Esophagus muscularis mucosa (tissue), 4 donors: Measurements from ENCODE around the gene IFT57. TPM values are rescaled to one million over a fixed set of nuclear protein-coding genes. Genes with fewer than 3 reads are reported as not detected.

ENCODE experiments used
- DNase-seq: peaks from one replicate; pipeline ENCODE4 v3.0.0-alpha.2; 2017; ENCODE audit errors: extremely low spot score
- H3K27ac ChIP-seq, 4 donors: fragments of 200-600 bp; sonication (generic); replicated peaks in 1 of 4; 1 replicate in 3 of 4; 2 replicates in 1 of 4; pipeline ENCODE4 v1.5.1; 2016 to 2019; ENCODE audit warnings: mild to moderate bottlenecking in 1 of 4
- H3K27me3 ChIP-seq, 4 donors: fragments of 200-600 bp; sonication (generic); one replicate each; pipeline versions ENCODE4 v1.5.1 to v1.6.0; 2016 to 2019
- H3K36me3 ChIP-seq, 4 donors: fragments of 200-600 bp; sonication (generic); one replicate each; pipeline ENCODE4 v1.5.1; 2016 to 2019
- H3K4me1 ChIP-seq, 4 donors: fragments of 200-600 bp; sonication (generic); one replicate each; pipeline ENCODE4 v1.5.1; 2016 to 2019
- H3K4me3 ChIP-seq, 4 donors: fragments of 200-600 bp; sonication (generic); 1 replicate in 2 of 4; 2 replicates in 2 of 4; pipeline ENCODE4 v1.5.1; 2016 to 2019; ENCODE audit warnings: mild to moderate bottlenecking in 4 of 4, moderate library complexity in 1 of 4
- H3K9me3 ChIP-seq, 4 donors: fragments of 200-600 bp; sonication (generic); 1 replicate in 3 of 4; 2 replicates in 1 of 4; pipeline ENCODE4 v1.5.1; 2016 to 2019
- CTCF ChIP-seq, 3 experiments: fragments of 200-600 bp in 2 of 3; fragments of 450-650 bp in 1 of 3; sonication (generic) in 2 of 3; IDR thresholded peaks; one replicate each; pipeline ENCODE4 v1.5.1; 2017 to 2019; ENCODE audit warnings: antibody characterized with exemption in 3 of 3, mild to moderate bottlenecking in 2 of 3, moderate library complexity in 1 of 3
- EP300 ChIP-seq: sonication (generic); formaldehyde crosslinking; IDR thresholded peaks from one replicate; pipeline ENCODE4 v1.6.1; 2017; ENCODE audit warnings: antibody characterized with exemption
- POLR2A ChIP-seq: fragments of 450-650 bp; IDR thresholded peaks from one replicate; pipeline ENCODE4 v1.6.1; 2017; ENCODE audit warnings: antibody characterized with exemption, moderate library complexity, mild to moderate bottlenecking, low read depth
- POLR2AphosphoS5 ChIP-seq, 2 donors: sonication (generic); formaldehyde crosslinking; IDR thresholded peaks; one replicate each; pipeline ENCODE4 v1.6.1; 2017; ENCODE audit warnings: antibody characterized with exemption in 2 of 2
- WGBS: methylation state at CpG from one replicate; pipeline ENCODE4 v1.1.5; 2018; 5-methylcytosine and 5-hydroxymethylcytosine counted together
- intact Hi-C: fragments of 100-400 bp; cut with DNase I; formaldehyde crosslinking; loops from one replicate; pipeline ENCODE4 v1.15.1; 2023
- total RNA-seq, 4 donors: library from RNA; depleted of rRNA; stranded (reverse); fragments of >200 nt; gene quantifications; one replicate each; pipeline versions ENCODE4 v1.1.0 to v1.2.1, GENCODE V29; 2016

The IFT57 gene
- total RNA-seq, 4 donors from 2014 or later: 52.3 to 82.4 (median 61.4) TPM

DNA sequence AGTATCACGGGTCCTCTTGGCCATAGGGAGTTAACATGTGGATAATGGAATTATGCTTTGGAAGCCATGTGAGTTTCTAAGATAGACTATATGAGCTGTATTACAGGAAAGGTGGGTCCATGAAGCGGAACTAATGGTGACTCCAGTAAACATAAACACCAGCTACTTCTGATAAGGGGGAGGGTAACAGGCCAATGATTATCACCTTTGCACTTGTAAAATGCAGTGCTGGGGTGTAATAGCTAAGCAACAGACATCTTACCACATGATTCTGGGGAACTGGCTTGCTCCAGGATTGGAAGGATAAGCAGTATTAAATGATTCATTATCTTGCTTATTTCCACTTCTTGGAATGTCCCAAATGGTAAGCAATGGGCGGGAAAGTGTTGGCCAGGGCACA, 70.0 kb downstream of the IFT57 start:
- Histone ChIP-seq H3K4me3 (no peak overlapping the region), H3K9me3 (no peaks in the 10 kb centered on the region), H3K27me3 (no peaks in the 10 kb centered on the region), H3K4me1 (no peaks in the 10 kb centered on the region), H3K27ac (no peak overlapping the region), H3K36me3 (no peaks in the 10 kb centered on the region)
- no peak for DNase-seq
- no peak for TF ChIP-seq CTCF (IDR thresholded peaks at IDR 0.05)
- no peak for TF ChIP-seq EP300
- TF ChIP-seq POLR2A: no peak
- no peak for TF ChIP-seq POLR2AphosphoS5 (IDR thresholded peaks at IDR 0.05)
- intact Hi-C loops: no loop called here
- WGBS: 88% methylated on average over 3 of the region's 3 CpGs

DNA sequence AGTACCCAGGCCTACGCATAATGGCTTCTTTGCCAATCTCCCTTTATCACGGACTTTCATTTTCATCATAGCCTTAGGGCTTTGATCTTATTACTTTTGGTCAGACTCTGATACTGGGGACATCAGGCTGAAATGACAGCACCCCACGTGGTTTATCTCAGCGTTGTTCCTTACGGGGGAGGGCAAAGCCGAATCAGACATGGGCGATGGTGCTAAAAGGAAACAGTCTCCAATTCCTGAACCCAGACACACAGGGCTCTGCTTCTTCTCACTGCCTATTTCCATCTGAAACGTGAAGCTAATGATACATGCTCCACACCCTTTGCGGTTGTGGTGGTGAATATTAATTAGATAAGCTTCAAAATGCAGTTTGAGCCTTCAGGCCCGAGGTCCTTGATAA, 72.0 kb downstream of the IFT57 start:
- DNase-seq: no peak
- Histone ChIP-seq H3K27ac (no peak overlapping the region), H3K27me3 (no peaks in the 10 kb centered on the region), H3K9me3 (peaks cover 0 to 5% (median 0%) of the 10 kb centered on the region in 4 donors), H3K4me1 (no peaks in the 10 kb centered on the region), H3K36me3 (no peaks in the 10 kb centered on the region), H3K4me3 (no peak overlapping the region)
- TF ChIP-seq POLR2AphosphoS5 (IDR thresholded peaks at IDR 0.05) (no peak), EP300 (no peak), POLR2A (no peak), CTCF (IDR thresholded peaks at IDR 0.05) (no peak)
- intact Hi-C loops: no loop called here
- WGBS: 88% methylated on average over 10 of the region's 10 CpGs

GRCh38 chr3:108146139-108146538, 76.1 kb downstream of the IFT57 start:
- H3K4me1 ChIP-seq: no peaks in the 10 kb centered on the region
- no peaks in the 10 kb centered on the region for H3K36me3 ChIP-seq
- H3K4me3 ChIP-seq: no peak overlapping the region
- no peak overlapping the region for H3K27ac ChIP-seq
- DNase-seq: no peak
- TF ChIP-seq POLR2AphosphoS5 (IDR thresholded peaks at IDR 0.05) (no peak), POLR2A (no peak), CTCF (IDR thresholded peaks at IDR 0.05) (no peak), EP300 (no peak)
- intact Hi-C loops: no loop called here
- no peaks in the 10 kb centered on the region for H3K27me3 ChIP-seq
- WGBS: 100% methylated on average over 5 of the region's 5 CpGs
- peaks cover 0 to 5% (median 0%) of the 10 kb centered on the region in 4 donors for H3K9me3 ChIP-seq

- intact Hi-C loops: no loop called here
- 85% methylated on average over 1 of the region's 1 CpG for WGBS
- Histone ChIP-seq H3K27me3 (no peaks in the 10 kb centered on the region), H3K4me3 (no peak overlapping the region), H3K36me3 (no peaks in the 10 kb centered on the region), H3K27ac (no peak overlapping the region), H3K4me1 (no peaks in the 10 kb centered on the region), H3K9me3 (peaks cover 0 to 5% (median 0%) of the 10 kb centered on the region in 4 donors)
- DNase-seq: no peak
- no peak for TF ChIP-seq POLR2AphosphoS5 (IDR thresholded peaks at IDR 0.05)
Measured at GRCh38 chr3:108145578-108145977, 76.6 kb downstream of the IFT57 start.

- Histone ChIP-seq H3K27me3 (no peaks in the 10 kb centered on the region), H3K9me3 (no peaks in the 10 kb centered on the region), H3K4me1 (peaks cover 0 to 9% (median 7%) of the 10 kb centered on the region in 4 donors), H3K4me3 (no peak overlapping the region), H3K36me3 (no peaks in the 10 kb centered on the region), H3K27ac (no peak overlapping the region)
- 92% methylated on average over 5 of the region's 5 CpGs for WGBS
- DNase-seq: no peak
- intact Hi-C loops: no loop called here
- no peak for TF ChIP-seq POLR2AphosphoS5 (IDR thresholded peaks at IDR 0.05)
- TF ChIP-seq POLR2A: no peak
- TF ChIP-seq CTCF (IDR thresholded peaks at IDR 0.05): no peak
- no peak for TF ChIP-seq EP300
Measured at GRCh38 chr3:108137460-108137814, 84.8 kb downstream of the IFT57 start.
